ENCODE results near the gene PRKCB. TPM values are rescaled to one million over a fixed set of nuclear protein-coding genes. Genes with fewer than 3 reads are reported as not detected.

The PRKCB gene
- total and polyA plus RNA-seq, 4 experiments from 2014 or later, result 46.5 to 106 (median 98.2) TPM

GRCh38 chr16:24180451-24180850, 344.7 kb downstream of the PRKCB start:
- Mint-ChIP-seq H3K27me3 (no peaks in the 10 kb centered on the region), H3K27ac (no peak overlapping the region), H3K4me3 (no peak overlapping the region), H3K9me3 (no peaks in the 10 kb centered on the region), H3K4me1 (peaks cover 0 to 3% (median 0%) of the 10 kb centered on the region in 4 donors), H3K36me3 (peaks cover 63 to 77% of the 10 kb centered on the region in 2 donors)
- H3K27ac ChIP-seq (ENCODE audit: low read depth, low read length), result no peak overlapping the region
- DNase-seq, result no peak
- no peaks in the 10 kb centered on the region for H3K27me3 ChIP-seq (ENCODE audit: insufficient read depth, low read length)
- no peaks in the 10 kb centered on the region for H3K9me3 ChIP-seq (ENCODE audit: control insufficient read depth in 1 of 2, low read length in 2 of 2)
- CTCF ChIA-PET (ENCODE audit: partially characterized antibody), result no interaction called here
- POLR2A ChIA-PET (ENCODE audit: partially characterized antibody), result no interaction called here
- intact Hi-C loops (cut with micrococcal nuclease), result no loop called here
- H3K36me3 ChIP-seq (ENCODE audit: insufficient read depth, low read length), result peaks cover 49% of the 10 kb centered on the region
- H3K4me1 ChIP-seq (ENCODE audit: insufficient read depth, low read length), result no peaks in the 10 kb centered on the region
- no peak overlapping the region for H3K4me3 ChIP-seq (ENCODE audit: low read length in 2 of 2)

- H3K27ac Mint-ChIP-seq, result peak overlapping the region in 1 of 7 donors; percentile 6
Observed at GRCh38 chr16:24188021-24188542, 352.3 kb downstream of the PRKCB start.

DNA sequence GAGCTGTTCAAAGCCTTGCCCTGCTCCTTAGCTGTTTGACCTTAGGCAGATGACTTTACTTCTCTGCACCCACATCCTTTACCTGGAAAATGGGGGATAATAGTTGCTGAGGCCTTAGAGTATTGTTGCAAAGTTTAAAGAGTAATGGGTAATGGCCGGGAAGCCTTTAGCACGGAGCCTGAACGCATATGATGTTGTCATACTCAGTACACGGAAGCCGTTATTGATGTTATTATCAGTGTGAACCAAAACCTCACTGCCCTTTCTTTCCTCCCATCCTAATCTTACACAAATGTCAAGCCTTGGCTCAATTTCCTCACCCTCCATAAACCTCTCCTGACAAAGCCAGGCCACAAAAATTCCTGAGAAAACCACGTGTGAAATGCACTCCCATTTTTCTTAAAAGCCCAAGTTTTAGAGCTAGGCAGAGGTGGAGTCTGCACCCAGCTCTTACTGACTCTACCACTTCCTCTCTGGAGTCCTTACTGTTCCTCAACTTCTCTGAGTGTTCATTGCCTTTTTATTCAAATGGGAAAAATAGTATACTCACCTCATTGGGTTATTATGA, 353.1 kb downstream of the PRKCB start:
- DNase-seq, result no peak
- Histone ChIP-seq H3K4me1 (ENCODE audit: insufficient read depth, low read length) (no peaks in the 10 kb centered on the region), H3K9me3 (ENCODE audit: control insufficient read depth in 1 of 2, low read length in 2 of 2) (no peaks in the 10 kb centered on the region), H3K27ac (ENCODE audit: low read depth, low read length) (no peak overlapping the region), H3K4me3 (ENCODE audit: low read length in 2 of 2) (no peak overlapping the region), H3K27me3 (ENCODE audit: insufficient read depth, low read length) (no peaks in the 10 kb centered on the region), H3K36me3 (ENCODE audit: insufficient read depth, low read length) (peaks cover 40% of the 10 kb centered on the region)
- ChIA-PET POLR2A (ENCODE audit: partially characterized antibody) (no interaction called here), CTCF (ENCODE audit: partially characterized antibody) (interaction anchor here (1.5 kb wide), 1 partner anchor 64 kb away, joined by 4 read pairs; no protein-coding TSS in a partner anchor)
- Mint-ChIP-seq H3K27ac (peak overlapping the region in 6 of 7 donors; percentile 22 to 84 (median 32)), H3K4me1 (peaks cover 11 to 22% (median 16%) of the 10 kb centered on the region in 4 donors), H3K36me3 (peaks cover 64 to 74% of the 10 kb centered on the region in 2 donors), H3K27me3 (no peaks in the 10 kb centered on the region), H3K9me3 (peaks cover 0 to 1% (median 0%) of the 10 kb centered on the region in 8 donors), H3K4me3 (peak overlapping the region in 3 of 8 donors; percentile 7 to 46 (median 17))
- intact Hi-C loops (cut with micrococcal nuclease), result no loop called here

More at GRCh38 chr16:24188021-24188542, 352.3 kb downstream of the PRKCB start:
- Mint-ChIP-seq H3K27me3 (no peaks in the 10 kb centered on the region), H3K9me3 (peaks cover 0 to 1% (median 0%) of the 10 kb centered on the region in 8 donors), H3K4me3 (no peak overlapping the region), H3K4me1 (peaks cover 9 to 22% (median 15%) of the 10 kb centered on the region in 4 donors), H3K36me3 (peaks cover 62 to 76% of the 10 kb centered on the region in 2 donors)
- Histone ChIP-seq H3K9me3 (ENCODE audit: control insufficient read depth in 1 of 2, low read length in 2 of 2) (no peaks in the 10 kb centered on the region), H3K4me3 (ENCODE audit: low read length in 2 of 2) (no peak overlapping the region), H3K4me1 (ENCODE audit: insufficient read depth, low read length) (no peaks in the 10 kb centered on the region), H3K36me3 (ENCODE audit: insufficient read depth, low read length) (peaks cover 46% of the 10 kb centered on the region), H3K27ac (ENCODE audit: low read depth, low read length) (no peak overlapping the region), H3K27me3 (ENCODE audit: insufficient read depth, low read length) (no peaks in the 10 kb centered on the region)
- CTCF ChIA-PET (ENCODE audit: partially characterized antibody), result interaction anchor here (1.5 kb wide), 1 partner anchor 65 kb away, joined by 4 read pairs; no protein-coding TSS in a partner anchor
- POLR2A ChIA-PET (ENCODE audit: partially characterized antibody), result no interaction called here
- DNase-seq, result no peak
- intact Hi-C loops (cut with micrococcal nuclease), result no loop called here

DNA sequence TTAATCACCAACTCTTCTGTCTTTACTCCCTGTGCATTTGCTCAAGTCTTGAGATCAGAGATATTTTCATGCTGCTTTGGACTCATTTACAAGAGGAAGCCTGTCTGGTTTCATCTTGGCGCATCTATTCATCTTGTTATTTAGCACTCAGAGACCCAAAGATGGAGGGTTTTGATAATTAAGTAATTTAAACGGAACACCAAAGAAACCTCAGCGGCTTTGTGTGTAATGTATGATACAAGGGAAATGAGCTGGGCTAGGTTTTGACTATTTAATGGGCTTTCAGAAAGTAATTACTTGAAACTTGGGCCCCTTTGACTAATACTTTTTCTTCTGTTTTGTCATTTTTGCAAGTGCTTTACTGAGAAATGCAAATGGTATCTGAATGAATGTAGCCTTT, 354.2 kb downstream of the PRKCB start:
- H3K36me3 Mint-ChIP-seq, result peaks cover 63 to 73% of the 10 kb centered on the region in 2 donors
- Histone ChIP-seq H3K9me3 (ENCODE audit: control insufficient read depth in 1 of 2, low read length in 2 of 2) (no peaks in the 10 kb centered on the region), H3K27ac (ENCODE audit: low read depth, low read length) (no peak overlapping the region), H3K4me1 (ENCODE audit: insufficient read depth, low read length) (no peaks in the 10 kb centered on the region), H3K36me3 (ENCODE audit: insufficient read depth, low read length) (peaks cover 36% of the 10 kb centered on the region), H3K4me3 (ENCODE audit: low read length in 2 of 2) (no peak overlapping the region), H3K27me3 (ENCODE audit: insufficient read depth, low read length) (no peaks in the 10 kb centered on the region)
- no peak for DNase-seq
- POLR2A ChIA-PET (ENCODE audit: partially characterized antibody), result no interaction called here
- CTCF ChIA-PET (ENCODE audit: partially characterized antibody), result interaction anchor here (0.6 kb wide), 1 partner anchor 181 kb away, joined by 3 read pairs; no protein-coding TSS in a partner anchor
- H3K27ac Mint-ChIP-seq, result peak overlapping the region in 2 of 7 donors; percentile 23 to 43
- H3K4me3 Mint-ChIP-seq, result peak overlapping the region in 1 of 8 donors; percentile 39
- H3K27me3 Mint-ChIP-seq, result no peaks in the 10 kb centered on the region
- peaks cover 0 to 1% (median 0%) of the 10 kb centered on the region in 8 donors for H3K9me3 Mint-ChIP-seq
- H3K4me1 Mint-ChIP-seq, result peaks cover 11 to 22% (median 16%) of the 10 kb centered on the region in 4 donors
- intact Hi-C loops (cut with micrococcal nuclease), result no loop called here

GRCh38 chr16:24191876-24192402, 356.2 kb downstream of the PRKCB start:
- ChIA-PET POLR2A (ENCODE audit: partially characterized antibody) (no interaction called here), CTCF (ENCODE audit: partially characterized antibody) (interaction anchor here (1.6 kb wide), 1 partner anchor 12 kb away, joined by 3 read pairs; no protein-coding TSS in a partner anchor)
- no peak overlapping the region for H3K27ac ChIP-seq (ENCODE audit: low read depth, low read length)
- intact Hi-C loops (cut with micrococcal nuclease), result no loop called here
- H3K4me3 ChIP-seq (ENCODE audit: low read length in 2 of 2), result no peak overlapping the region
- Mint-ChIP-seq H3K9me3 (no peaks in the 10 kb centered on the region), H3K27ac (peak overlapping the region in 2 of 7 donors; percentile 37 to 53), H3K4me1 (peaks cover 10 to 32% (median 20%) of the 10 kb centered on the region in 4 donors), H3K36me3 (peaks cover 64 to 69% of the 10 kb centered on the region in 2 donors), H3K4me3 (no peak overlapping the region), H3K27me3 (no peaks in the 10 kb centered on the region)
- no peaks in the 10 kb centered on the region for H3K27me3 ChIP-seq (ENCODE audit: insufficient read depth, low read length)
- H3K4me1 ChIP-seq (ENCODE audit: insufficient read depth, low read length), result no peaks in the 10 kb centered on the region
- H3K36me3 ChIP-seq (ENCODE audit: insufficient read depth, low read length), result peaks cover 19% of the 10 kb centered on the region
- no peak for DNase-seq
- no peaks in the 10 kb centered on the region for H3K9me3 ChIP-seq (ENCODE audit: control insufficient read depth in 1 of 2, low read length in 2 of 2)

GRCh38 chr16:24195221-24195620, 359.4 kb downstream of the PRKCB start:
- no peak overlapping the region for H3K4me3 ChIP-seq (ENCODE audit: low read length in 2 of 2)
- ChIA-PET POLR2A (ENCODE audit: partially characterized antibody) (no interaction called here), CTCF (ENCODE audit: partially characterized antibody) (no interaction called here)
- H3K9me3 ChIP-seq (ENCODE audit: control insufficient read depth in 1 of 2, low read length in 2 of 2), result no peaks in the 10 kb centered on the region
- no peaks in the 10 kb centered on the region for H3K4me1 ChIP-seq (ENCODE audit: insufficient read depth, low read length)
- no peak overlapping the region for H3K4me3 Mint-ChIP-seq
- H3K9me3 Mint-ChIP-seq, result no peaks in the 10 kb centered on the region
- peaks cover 0 to 13% (median 7%) of the 10 kb centered on the region in 4 donors for H3K4me1 Mint-ChIP-seq
- no peak overlapping the region for H3K27ac Mint-ChIP-seq
- peaks cover 34% of the 10 kb centered on the region for H3K36me3 ChIP-seq (ENCODE audit: insufficient read depth, low read length)
- no peaks in the 10 kb centered on the region for H3K27me3 Mint-ChIP-seq
- H3K27ac ChIP-seq (ENCODE audit: low read depth, low read length), result no peak overlapping the region
- intact Hi-C loops (cut with micrococcal nuclease), result no loop called here
- no peak for DNase-seq
- H3K27me3 ChIP-seq (ENCODE audit: insufficient read depth, low read length), result no peaks in the 10 kb centered on the region
- H3K36me3 Mint-ChIP-seq, result peaks cover 59 to 66% of the 10 kb centered on the region in 2 donors

DNA sequence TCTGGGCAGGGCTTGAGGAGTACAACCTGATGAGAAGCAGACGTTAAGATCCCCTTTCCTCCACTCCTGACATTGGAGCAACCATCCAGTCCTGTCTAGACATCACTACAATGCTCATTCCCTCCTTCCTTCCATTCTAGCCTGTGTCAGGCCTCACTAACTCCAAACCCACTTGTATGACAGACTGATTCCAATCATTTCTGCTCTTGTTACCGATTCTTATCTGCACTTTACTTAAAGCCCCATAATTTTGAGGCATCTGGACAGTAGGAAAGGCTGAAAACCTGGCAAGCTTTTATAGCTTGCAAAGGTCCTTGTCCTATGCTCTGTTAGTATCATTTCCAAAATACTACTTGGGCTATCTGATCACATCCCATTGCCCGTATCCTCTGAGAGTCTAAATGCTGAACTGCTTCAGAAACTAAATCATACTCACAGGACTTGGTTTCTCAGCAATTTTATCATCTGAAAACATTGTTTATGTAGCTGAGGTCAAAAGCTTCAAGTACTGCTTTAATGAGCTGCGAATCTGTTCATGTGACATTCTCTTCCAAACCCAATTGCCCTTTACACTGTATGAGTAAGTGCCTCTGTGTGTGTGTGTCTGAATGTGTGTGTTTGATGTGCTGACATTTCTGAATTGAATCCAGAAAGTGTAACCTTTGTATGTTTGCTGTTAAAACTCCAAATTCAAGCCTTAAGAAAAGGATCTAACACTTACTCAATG, 363.2 kb downstream of the PRKCB start:
- ChIA-PET POLR2A (ENCODE audit: partially characterized antibody) (no interaction called here), CTCF (ENCODE audit: partially characterized antibody) (no interaction called here)
- peaks cover 15% of the 10 kb centered on the region for H3K36me3 ChIP-seq (ENCODE audit: insufficient read depth, low read length)
- no peaks in the 10 kb centered on the region for H3K9me3 ChIP-seq (ENCODE audit: control insufficient read depth in 1 of 2, low read length in 2 of 2)
- H3K9me3 Mint-ChIP-seq, result no peaks in the 10 kb centered on the region
- DNase-seq, result no peak
- H3K4me3 Mint-ChIP-seq, result no peak overlapping the region
- peaks cover 62 to 63% of the 10 kb centered on the region in 2 donors for H3K36me3 Mint-ChIP-seq
- H3K4me1 ChIP-seq (ENCODE audit: insufficient read depth, low read length), result no peaks in the 10 kb centered on the region
- peak overlapping the region in 1 of 7 donors; percentile 25 for H3K27ac Mint-ChIP-seq
- H3K4me1 Mint-ChIP-seq, result peaks cover 0 to 12% (median 7%) of the 10 kb centered on the region in 4 donors
- no peak overlapping the region for H3K27ac ChIP-seq (ENCODE audit: low read depth, low read length)
- H3K4me3 ChIP-seq (ENCODE audit: low read length in 2 of 2), result no peak overlapping the region
- intact Hi-C loops (cut with micrococcal nuclease), result no loop called here
- no peaks in the 10 kb centered on the region for H3K27me3 ChIP-seq (ENCODE audit: insufficient read depth, low read length)
- H3K27me3 Mint-ChIP-seq, result no peaks in the 10 kb centered on the region

Data from CD4-positive, alpha-beta memory T cell (primary cell).